Peyer's patch (tissue), 4 donors: ENCODE results near the gene LRRFIP1. TPM values are rescaled to one million over a fixed set of nuclear protein-coding genes. Genes with fewer than 3 reads are reported as not detected.
"Not testable (repeated sequence)": the region's sequence is repeated elsewhere in the genome, so short reads cannot be mapped to it uniquely, and the experiment has no call there.

Experiments used
- DNase-seq, 3 donors: peaks; one replicate each; pipeline ENCODE4 v3.0.0-alpha.2; 2017 to 2019
- H3K27ac ChIP-seq, 4 donors: fragments of 200-600 bp; sonication (generic); one replicate each; pipeline ENCODE4 v1.5.1; 2016 to 2019
- H3K27me3 ChIP-seq, 2 donors: fragments of 200-600 bp; sonication (generic); one replicate each; pipeline ENCODE4 v1.5.1; 2019
- H3K36me3 ChIP-seq, 3 donors: fragments of 200-600 bp; sonication (generic); one replicate each; pipeline ENCODE4 v1.5.1; 2016 to 2019
- H3K4me1 ChIP-seq, 4 donors: fragments of 200-600 bp; sonication (generic); one replicate each; pipeline ENCODE4 v1.5.1; 2016 to 2019
- H3K4me3 ChIP-seq, 4 donors: fragments of 200-600 bp; sonication (generic); 1 replicate in 3 of 4; 2 replicates in 1 of 4; pipeline ENCODE4 v1.5.1; 2016 to 2019; ENCODE audit warnings: mild to moderate bottlenecking in 1 of 4
- H3K9me3 ChIP-seq, 4 donors: fragments of 200-600 bp; sonication (generic); one replicate each; pipeline ENCODE4 v1.5.1; 2016 to 2019; ENCODE audit warnings: mild to moderate bottlenecking in 1 of 4
- CTCF ChIP-seq, 6 experiments: fragments of 450-650 bp in 4 of 6; fragments of 200-600 bp in 2 of 6; sonication (generic) in 1 of 6; IDR thresholded peaks; one replicate each; pipeline ENCODE4 v1.5.1; 2017 to 2019; ENCODE audit warnings: antibody characterized with exemption in 6 of 6, mild to moderate bottlenecking in 3 of 6, moderate library complexity in 1 of 6
- POLR2A ChIP-seq, 2 donors: fragments of 450-650 bp; IDR thresholded peaks; one replicate each; pipeline ENCODE4 v1.5.1; 2017; ENCODE audit warnings: antibody characterized with exemption in 2 of 2, mild to moderate bottlenecking in 2 of 2, moderate library complexity in 2 of 2
- total RNA-seq, 4 donors: library from RNA; depleted of rRNA; stranded (reverse); fragments of >200 nt; gene quantifications; one replicate each; pipeline ENCODE4 v1.1.0, GENCODE V29; 2016

Gene LRRFIP1
- total RNA-seq, 4 donors from 2014 or later, result 114 to 182 (median 135) TPM

- no peak overlapping the region for H3K4me3 ChIP-seq
- no peaks in the 10 kb centered on the region for H3K27me3 ChIP-seq
- no peaks in the 10 kb centered on the region for H3K9me3 ChIP-seq
- H3K36me3 ChIP-seq, result no peaks in the 10 kb centered on the region
- peak; percentile 61 to 91 (median 88) for DNase-seq
- TF ChIP-seq CTCF (IDR thresholded peaks at IDR 0.05), result no peak
- peak overlapping the region in 1 of 4 donors; percentile 50 for H3K27ac ChIP-seq
- peaks cover 0 to 14% (median 0%) of the 10 kb centered on the region in 4 donors for H3K4me1 ChIP-seq
Observed at GRCh38 chr2:237662671-237663093, 35.3 kb downstream of the LRRFIP1 start.

GRCh38 chr2:237663517-237664110, 36.2 kb downstream of the LRRFIP1 start:
- H3K36me3 ChIP-seq, result no peaks in the 10 kb centered on the region
- peak in 1 of 3 donors; percentile 42 for DNase-seq
- H3K27ac ChIP-seq, result peak overlapping the region in 1 of 4 donors; percentile 49
- peaks cover 0 to 14% (median 0%) of the 10 kb centered on the region in 4 donors for H3K4me1 ChIP-seq
- H3K9me3 ChIP-seq, result no peaks in the 10 kb centered on the region
- TF ChIP-seq CTCF (IDR thresholded peaks at IDR 0.05) (no peak), POLR2A (IDR thresholded peaks at IDR 0.05) (no peak)
- H3K4me3 ChIP-seq, result no peak overlapping the region
- H3K27me3 ChIP-seq, result no peaks in the 10 kb centered on the region

GRCh38 chr2:237664151-237664550, 36.8 kb downstream of the LRRFIP1 start:
- TF ChIP-seq POLR2A (IDR thresholded peaks at IDR 0.05) (no peak), CTCF (IDR thresholded peaks at IDR 0.05) (no peak)
- Histone ChIP-seq H3K9me3 (no peaks in the 10 kb centered on the region), H3K36me3 (no peaks in the 10 kb centered on the region), H3K4me3 (no peak overlapping the region), H3K27ac (no peak overlapping the region), H3K4me1 (peaks cover 0 to 17% (median 0%) of the 10 kb centered on the region in 4 donors), H3K27me3 (no peaks in the 10 kb centered on the region)
- peak in 1 of 3 donors; percentile 26 for DNase-seq

- Histone ChIP-seq H3K36me3 (no peaks in the 10 kb centered on the region), H3K27me3 (no peaks in the 10 kb centered on the region), H3K4me3 (no peak overlapping the region), H3K27ac (no peak overlapping the region), H3K9me3 (no peaks in the 10 kb centered on the region), H3K4me1 (peaks cover 0 to 27% (median 0%) of the 10 kb centered on the region in 4 donors)
- TF ChIP-seq CTCF (IDR thresholded peaks at IDR 0.05) (no peak), POLR2A (IDR thresholded peaks at IDR 0.05) (no peak)
- no peak for DNase-seq
Observed at GRCh38 chr2:237665713-237666143, 38.3 kb downstream of the LRRFIP1 start.

- H3K4me1 ChIP-seq, result peaks cover 0 to 27% (median 0%) of the 10 kb centered on the region in 4 donors
Observed at GRCh38 chr2:237666606-237667005, 39.2 kb downstream of the LRRFIP1 start.

GRCh38 chr2:237667050-237667576, 39.7 kb downstream of the LRRFIP1 start:
- peaks cover 0 to 27% (median 0%) of the 10 kb centered on the region in 4 donors for H3K4me1 ChIP-seq
- H3K27me3 ChIP-seq, H3K27ac ChIP-seq, H3K4me3 ChIP-seq, H3K9me3 ChIP-seq, H3K36me3 ChIP-seq, DNase-seq: not testable (repeated sequence)

More at GRCh38 chr2:237666606-237667005, 39.2 kb downstream of the LRRFIP1 start:
- Histone ChIP-seq H3K9me3 (no peaks in the 10 kb centered on the region), H3K27ac (no peak overlapping the region), H3K36me3 (no peaks in the 10 kb centered on the region), H3K27me3 (no peaks in the 10 kb centered on the region), H3K4me3 (no peak overlapping the region)
- peak in 1 of 3 donors; percentile 24 for DNase-seq
- TF ChIP-seq CTCF (IDR thresholded peaks at IDR 0.05) (no peak), POLR2A (IDR thresholded peaks at IDR 0.05) (no peak)
